OCI-LY1 (cell line): ENCODE measurements around the gene TNFRSF1A.
A peak's percentile ranks its signal among the peaks of the same experiment; 100 is the strongest.

Source experiments
- H2AFZ ChIP-seq: fragments of 200-600 bp; sonication (generic), shearing (Covaris generic); 2 replicates; pipeline ENCODE4 v1.6.0; 2014; ENCODE audit warnings: antibody characterized with exemption, mild to moderate bottlenecking, low read length
- H3F3A ChIP-seq: fragments of 200-600 bp; sonication (generic), shearing (Covaris generic); 2 replicates; pipeline ENCODE4 v1.6.0; 2014; ENCODE audit warnings: mild to moderate bottlenecking, antibody characterized with exemption, low read length, moderate library complexity; ENCODE audit not compliant: insufficient read depth
- H3K27ac ChIP-seq: fragments of 200-600 bp; sonication (generic); 2 replicates; pipeline ENCODE4 v1.5.1; 2014; ENCODE audit warnings: low read length, mixed run types, mild to moderate bottlenecking, low read depth; ENCODE audit not compliant: poor library complexity, severe bottlenecking
- H3K27me3 ChIP-seq: fragments of 200-600 bp; sonication (generic); 2 replicates; pipeline ENCODE4 v1.6.0; 2014; ENCODE audit warnings: antibody characterized with exemption, mild to moderate bottlenecking, low read length, moderate library complexity; ENCODE audit not compliant: insufficient read depth
- H3K36me3 ChIP-seq: fragments of 200-600 bp; sonication (generic); 2 replicates; pipeline ENCODE4 v1.6.1; 2014; ENCODE audit warnings: mild to moderate bottlenecking, antibody characterized with exemption, low read length, moderate library complexity, mixed read lengths; ENCODE audit not compliant: insufficient read depth
- H3K4me1 ChIP-seq: fragments of 200-600 bp; sonication (generic); 2 replicates; pipeline ENCODE4 v1.5.1; 2014; ENCODE audit warnings: mild to moderate bottlenecking, low read length, moderate library complexity; ENCODE audit not compliant: insufficient read depth, severe bottlenecking
- H3K4me2 ChIP-seq: fragments of 200-600 bp; sonication (generic), shearing (Covaris generic); 2 replicates; pipeline ENCODE4 v1.6.1; 2014; ENCODE audit warnings: low read length
- H3K4me3 ChIP-seq: fragments of 200-600 bp; sonication (generic); 2 replicates; pipeline ENCODE4 v1.5.1; 2014; ENCODE audit warnings: low read length, low read depth, mild to moderate bottlenecking, mixed read lengths; ENCODE audit not compliant: poor library complexity, severe bottlenecking
- H3K79me2 ChIP-seq: fragments of 200-600 bp; shearing (Covaris generic); 2 replicates; pipeline ENCODE4 v1.6.1; 2016; ENCODE audit warnings: mixed run types, low read length, mixed read lengths; ENCODE audit not compliant: insufficient read depth
- H3K9ac ChIP-seq: fragments of 200-600 bp; sonication (generic), shearing (Covaris generic); 2 replicates; pipeline ENCODE4 v1.6.1; 2014; ENCODE audit warnings: mild to moderate bottlenecking, low read length, mixed read lengths
- H3K9me2 ChIP-seq: fragments of 200-600 bp; sonication (generic), shearing (Covaris generic); 2 replicates; pipeline ENCODE4 v1.6.1; 2014; ENCODE audit warnings: low read depth, mild to moderate bottlenecking, low read length, mixed read lengths
- H3K9me3 ChIP-seq: fragments of 200-600 bp; shearing (Covaris generic); 2 replicates; pipeline ENCODE4 v1.6.1; 2014; ENCODE audit warnings: low read length, mixed read lengths
- H4K20me1 ChIP-seq: fragments of 200-600 bp; sonication (generic), shearing (Covaris generic); 2 replicates; pipeline ENCODE4 v1.6.0; 2016; ENCODE audit warnings: mild to moderate bottlenecking, low read length; ENCODE audit not compliant: insufficient read depth
- CTCF ChIP-seq: fragments of 200-600 bp; sonication (generic), shearing (Covaris generic); IDR thresholded peaks from 2 replicates; pipeline ENCODE4 v1.5.1; 2017; ENCODE audit warnings: mild to moderate bottlenecking, antibody characterized with exemption, low read length, moderate library complexity, mixed read lengths
- EZH2 ChIP-seq: fragments of 200-600 bp; sonication (generic), shearing (Covaris generic); IDR thresholded peaks from 2 replicates; pipeline ENCODE4 v1.8.0; 2017; ENCODE audit warnings: borderline replicate concordance, mixed run types, mild to moderate bottlenecking, antibody characterized with exemption, low read length, moderate library complexity, mixed read lengths

TNFRSF1A gene

GRCh38 chr12:6288235-6288634 lies 53.6 kb downstream of the TNFRSF1A start:
- no peak for TF ChIP-seq EZH2
- TF ChIP-seq CTCF = no peak
- no peak overlapping the region for H3K27ac ChIP-seq
- no peak overlapping the region for H3K9ac ChIP-seq
- no peak overlapping the region for H2AFZ ChIP-seq
- H3K4me3 ChIP-seq = no peak overlapping the region
- no peaks in the 10 kb centered on the region for H3K9me2 ChIP-seq
- no peaks in the 10 kb centered on the region for H3K9me3 ChIP-seq
- no peaks in the 10 kb centered on the region for H3F3A ChIP-seq
- no peaks in the 10 kb centered on the region for H3K4me1 ChIP-seq
- no peaks in the 10 kb centered on the region for H3K79me2 ChIP-seq
- no peaks in the 10 kb centered on the region for H4K20me1 ChIP-seq
- 0 out of 2 replicates have a peak, but pooled peaks cover 4% of the 10 kb centered on the region for H3K27me3 ChIP-seq
- no peaks in the 10 kb centered on the region for H3K36me3 ChIP-seq
- no peak overlapping the region for H3K4me2 ChIP-seq

GRCh38 chr12:6285532-6286306 lies 56.2 kb downstream of the TNFRSF1A start:
- Histone ChIP-seq H3K4me1 (no peaks in the 10 kb centered on the region), H3K9me2 (no peaks in the 10 kb centered on the region), H3K4me3 (no peak overlapping the region), H3K9me3 (no peaks in the 10 kb centered on the region), H3K36me3 (no peaks in the 10 kb centered on the region), H3F3A (no peaks in the 10 kb centered on the region), H4K20me1 (no peaks in the 10 kb centered on the region), H3K27ac (no peak overlapping the region), H3K9ac (no peak overlapping the region), H2AFZ (no peak overlapping the region), H3K79me2 (no peaks in the 10 kb centered on the region), H3K27me3 (0 out of 2 replicates have a peak, but pooled peaks cover 4% of the 10 kb centered on the region), H3K4me2 (no peak overlapping the region)
- TF ChIP-seq CTCF (no peak), EZH2 (no peak)

- Histone ChIP-seq H3K4me3 (no peak overlapping the region), H3K79me2 (no peaks in the 10 kb centered on the region), H2AFZ (no peak overlapping the region), H3K9me3 (no peaks in the 10 kb centered on the region), H3K27ac (no peak overlapping the region), H3K4me2 (no peak overlapping the region), H3F3A (no peaks in the 10 kb centered on the region), H3K9me2 (no peaks in the 10 kb centered on the region), H3K27me3 (0 out of 2 replicates have a peak, but pooled peaks cover 4% of the 10 kb centered on the region), H4K20me1 (no peaks in the 10 kb centered on the region), H3K4me1 (no peaks in the 10 kb centered on the region), H3K36me3 (no peaks in the 10 kb centered on the region), H3K9ac (no peak overlapping the region)
- TF ChIP-seq CTCF = peak; percentile 87
- no peak for TF ChIP-seq EZH2
Measured at GRCh38 chr12:6285063-6285477, 56.8 kb downstream of the TNFRSF1A start.
